ENCODE results near the gene STK26.

STK26 gene

GRCh38 chrX:132101799-132102198 lies 78.7 kb downstream of the STK26 start:
- H3K4me1 Mint-ChIP-seq, result no peaks in the 10 kb centered on the region
- H3K27ac Mint-ChIP-seq, result no peak overlapping the region
- no peaks in the 10 kb centered on the region for H3K9me3 Mint-ChIP-seq
- no peaks in the 10 kb centered on the region for H3K36me3 Mint-ChIP-seq (ENCODE audit: low read depth)
- peaks cover 6% of the 10 kb centered on the region for H3K27me3 Mint-ChIP-seq (ENCODE audit: low read depth, poor library complexity)
- TF ChIP-seq CTCF (IDR thresholded peaks at IDR 0.05), result no peak
- no peak overlapping the region for H3K4me3 Mint-ChIP-seq
- DNase-seq, result no peak

GRCh38 chrX:132107291-132107690 lies 84.2 kb downstream of the STK26 start:
- DNase-seq, result no peak
- Mint-ChIP-seq H3K4me3 (no peak overlapping the region), H3K9me3 (no peaks in the 10 kb centered on the region), H3K36me3 (ENCODE audit: low read depth) (no peaks in the 10 kb centered on the region), H3K27ac (no peak overlapping the region), H3K27me3 (ENCODE audit: low read depth, poor library complexity) (peaks cover 3% of the 10 kb centered on the region), H3K4me1 (peaks cover 10% of the 10 kb centered on the region)
- TF ChIP-seq CTCF (IDR thresholded peaks at IDR 0.05), result no peak

GRCh38 chrX:132114607-132115006 lies 91.5 kb downstream of the STK26 start:
- Mint-ChIP-seq H3K4me1 (peaks cover 48% of the 10 kb centered on the region), H3K27me3 (ENCODE audit: low read depth, poor library complexity) (peaks cover 6% of the 10 kb centered on the region), H3K4me3 (no peak overlapping the region), H3K36me3 (ENCODE audit: low read depth) (no peaks in the 10 kb centered on the region), H3K27ac (no peak overlapping the region), H3K9me3 (no peaks in the 10 kb centered on the region)
- no peak for DNase-seq
- TF ChIP-seq CTCF (IDR thresholded peaks at IDR 0.05), result no peak

GRCh38 chrX:132115792-132116191 lies 92.7 kb downstream of the STK26 start:
- no peak for DNase-seq
- Mint-ChIP-seq H3K36me3 (ENCODE audit: low read depth) (no peaks in the 10 kb centered on the region), H3K27ac (no peak overlapping the region), H3K4me3 (no peak overlapping the region), H3K9me3 (peaks cover 3% of the 10 kb centered on the region), H3K27me3 (ENCODE audit: low read depth, poor library complexity) (peaks cover 3% of the 10 kb centered on the region), H3K4me1 (peaks cover 57% of the 10 kb centered on the region)
- no peak for TF ChIP-seq CTCF (IDR thresholded peaks at IDR 0.05)

GRCh38 chrX:132118358-132118757 lies 95.3 kb downstream of the STK26 start:
- peak; percentile 22 for DNase-seq
- Mint-ChIP-seq H3K36me3 (ENCODE audit: low read depth) (no peaks in the 10 kb centered on the region), H3K27ac (peak overlapping the region; percentile 91), H3K27me3 (ENCODE audit: low read depth, poor library complexity) (peaks cover 3% of the 10 kb centered on the region), H3K4me3 (no peak overlapping the region), H3K4me1 (peaks cover 58% of the 10 kb centered on the region), H3K9me3 (peaks cover 15% of the 10 kb centered on the region)
- no peak for TF ChIP-seq CTCF (IDR thresholded peaks at IDR 0.05)

GRCh38 chrX:132119283-132119682 lies 96.2 kb downstream of the STK26 start:
- Mint-ChIP-seq H3K27ac (peak overlapping the region; percentile 91), H3K27me3 (ENCODE audit: low read depth, poor library complexity) (peaks cover 3% of the 10 kb centered on the region), H3K4me3 (no peak overlapping the region), H3K9me3 (peaks cover 15% of the 10 kb centered on the region), H3K4me1 (peaks cover 58% of the 10 kb centered on the region), H3K36me3 (ENCODE audit: low read depth) (no peaks in the 10 kb centered on the region)
- no peak for TF ChIP-seq CTCF (IDR thresholded peaks at IDR 0.05)
- DNase-seq, result no peak

Measured in nephron progenitor cell (in vitro differentiated cells).